OCI-LY3 (cell line): ENCODE data around the gene NDUFA3.
A peak's percentile ranks its signal among the peaks of the same experiment; 100 is the strongest.

ENCODE experiments used
- H2AFZ ChIP-seq: fragments of 200-600, 300-600 bp; shearing (Covaris generic); 2 replicates; pipeline ENCODE4 v1.6.0; 2014; ENCODE audit warnings: antibody characterized with exemption, low read depth, low read length
- H3K27ac ChIP-seq: fragments of 200-600, 300-600 bp; sonication (generic); 2 replicates; pipeline ENCODE4 v1.5.1; 2014; ENCODE audit warnings: mild to moderate bottlenecking, low read length, moderate library complexity, mixed read lengths
- H3K27me3 ChIP-seq: fragments of 200-600, 300-600 bp; sonication (generic); 2 replicates; pipeline ENCODE4 v1.6.1; 2014; ENCODE audit warnings: low read depth, low read length, mixed read lengths
- H3K36me3 ChIP-seq: fragments of 200-600, 300-600 bp; sonication (generic); replicated peaks from 2 replicates; pipeline ENCODE3; 2014; ENCODE audit warnings: low read depth, low read length, mixed read lengths
- H3K4me1 ChIP-seq: fragments of 300-600, 200-600 bp; sonication (generic); 2 replicates; pipeline ENCODE4 v1.6.1; 2014; ENCODE audit warnings: low read length, mixed read lengths
- H3K4me2 ChIP-seq: fragments of 200-600, 300-600 bp; sonication (generic); 2 replicates; pipeline ENCODE4 v1.6.1; 2014; ENCODE audit warnings: low read length, mixed read lengths
- H3K4me3 ChIP-seq: fragments of 300-600, 200-600 bp; sonication (generic); 2 replicates; pipeline ENCODE4 v1.5.1; 2014; ENCODE audit warnings: antibody characterized with exemption, mild to moderate bottlenecking, low read length, moderate library complexity
- H3K79me2 ChIP-seq: fragments of 300-600, 200-600 bp; shearing (Covaris generic); 2 replicates; pipeline ENCODE4 v1.6.1; 2014; ENCODE audit warnings: mild to moderate bottlenecking, low read length, mixed read lengths
- H3K9ac ChIP-seq: fragments of 300-600, 200-600 bp; shearing (Covaris generic); 2 replicates; pipeline ENCODE4 v1.6.0; 2014; ENCODE audit warnings: mild to moderate bottlenecking, low read length, moderate library complexity
- H3K9me3 ChIP-seq: fragments of 200-600, 300-600 bp; shearing (Covaris generic); 2 replicates; pipeline ENCODE4 v1.6.1; 2014; ENCODE audit warnings: low read length, mixed read lengths; ENCODE audit not compliant: insufficient read depth
- H4K20me1 ChIP-seq: fragments of 200-600, 300-600 bp; sonication (generic); 2 replicates; pipeline ENCODE4 v1.6.1; 2016; ENCODE audit warnings: low read length, mixed read lengths; ENCODE audit not compliant: insufficient read depth
- EZH2phosphoT487 ChIP-seq: fragments of 200-600 bp; shearing (Covaris generic); IDR thresholded peaks from 2 replicates; pipeline ENCODE4 v1.6.1; 2018; ENCODE audit warnings: antibody characterized with exemption, mixed run types, low read depth
- TF ChIP-seq, protein P1 (sequence below): fragments of 200-600, 300-600 bp; sonication (generic); IDR thresholded peaks from 2 replicates; pipeline ENCODE4 v1.5.1; 2014; ENCODE audit warnings: antibody characterized with exemption, low read length, low read depth

Gene NDUFA3

DNA sequence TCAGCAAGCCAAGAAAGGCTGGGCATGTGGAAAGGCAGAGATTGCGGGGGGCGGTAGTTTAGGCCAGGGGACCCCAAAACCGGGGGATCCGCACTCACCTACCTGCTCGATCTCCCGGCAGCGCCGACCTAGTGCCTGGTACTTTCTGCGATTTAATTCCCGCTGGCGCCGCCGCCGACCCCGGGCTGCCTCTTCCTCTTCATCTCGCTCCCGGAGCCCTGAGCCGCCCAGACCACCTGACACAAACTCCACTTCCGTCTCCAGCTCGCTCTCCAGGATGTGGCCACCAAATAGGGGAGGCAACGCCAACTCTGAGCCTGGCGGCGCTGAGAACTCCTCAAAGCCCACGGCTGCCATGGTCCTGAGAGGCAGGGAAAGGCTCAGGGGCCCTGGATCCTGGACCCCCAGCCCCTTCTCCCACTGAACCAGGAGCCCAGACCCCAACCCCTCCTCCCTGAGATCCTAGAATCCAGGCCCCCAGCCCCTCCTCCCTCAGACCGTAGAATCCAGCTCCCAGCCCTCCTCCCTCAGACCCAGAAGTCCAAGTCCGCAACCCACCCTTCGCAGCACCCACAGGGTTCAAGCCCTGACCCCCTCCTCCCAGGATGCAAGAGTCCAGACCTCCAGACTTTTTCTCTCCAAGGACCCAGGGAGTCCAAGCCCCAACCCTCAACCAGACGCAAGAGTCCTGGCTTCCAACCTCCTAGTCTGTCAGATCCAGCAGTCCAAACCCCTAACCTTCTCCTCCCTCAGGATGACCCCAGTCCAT is 11.9 kb downstream of the NDUFA3 start:
- H3K27me3 ChIP-seq: no peaks in the 10 kb centered on the region
- H3K4me3 ChIP-seq: peak overlapping the region; percentile 78
- H3K4me2 ChIP-seq: peak overlapping the region; percentile 88
- no peak for TF ChIP-seq EZH2phosphoT487
- TF ChIP-seq, protein P1, sequence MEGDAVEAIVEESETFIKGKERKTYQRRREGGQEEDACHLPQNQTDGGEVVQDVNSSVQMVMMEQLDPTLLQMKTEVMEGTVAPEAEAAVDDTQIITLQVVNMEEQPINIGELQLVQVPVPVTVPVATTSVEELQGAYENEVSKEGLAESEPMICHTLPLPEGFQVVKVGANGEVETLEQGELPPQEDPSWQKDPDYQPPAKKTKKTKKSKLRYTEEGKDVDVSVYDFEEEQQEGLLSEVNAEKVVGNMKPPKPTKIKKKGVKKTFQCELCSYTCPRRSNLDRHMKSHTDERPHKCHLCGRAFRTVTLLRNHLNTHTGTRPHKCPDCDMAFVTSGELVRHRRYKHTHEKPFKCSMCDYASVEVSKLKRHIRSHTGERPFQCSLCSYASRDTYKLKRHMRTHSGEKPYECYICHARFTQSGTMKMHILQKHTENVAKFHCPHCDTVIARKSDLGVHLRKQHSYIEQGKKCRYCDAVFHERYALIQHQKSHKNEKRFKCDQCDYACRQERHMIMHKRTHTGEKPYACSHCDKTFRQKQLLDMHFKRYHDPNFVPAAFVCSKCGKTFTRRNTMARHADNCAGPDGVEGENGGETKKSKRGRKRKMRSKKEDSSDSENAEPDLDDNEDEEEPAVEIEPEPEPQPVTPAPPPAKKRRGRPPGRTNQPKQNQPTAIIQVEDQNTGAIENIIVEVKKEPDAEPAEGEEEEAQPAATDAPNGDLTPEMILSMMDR: no peak
- H4K20me1 ChIP-seq: no peaks in the 10 kb centered on the region
- H3K79me2 ChIP-seq: peaks cover 43% of the 10 kb centered on the region
- peak overlapping the region; percentile 75 for H3K27ac ChIP-seq
- H2AFZ ChIP-seq: peak overlapping the region; percentile 95; the same call in 1 of the 2 replicates
- no peaks in the 10 kb centered on the region for H3K9me3 ChIP-seq
- peak overlapping the region; percentile 87 for H3K9ac ChIP-seq
- H3K36me3 ChIP-seq: peaks cover 24% of the 10 kb centered on the region
- peaks cover 8% of the 10 kb centered on the region for H3K4me1 ChIP-seq

DNA sequence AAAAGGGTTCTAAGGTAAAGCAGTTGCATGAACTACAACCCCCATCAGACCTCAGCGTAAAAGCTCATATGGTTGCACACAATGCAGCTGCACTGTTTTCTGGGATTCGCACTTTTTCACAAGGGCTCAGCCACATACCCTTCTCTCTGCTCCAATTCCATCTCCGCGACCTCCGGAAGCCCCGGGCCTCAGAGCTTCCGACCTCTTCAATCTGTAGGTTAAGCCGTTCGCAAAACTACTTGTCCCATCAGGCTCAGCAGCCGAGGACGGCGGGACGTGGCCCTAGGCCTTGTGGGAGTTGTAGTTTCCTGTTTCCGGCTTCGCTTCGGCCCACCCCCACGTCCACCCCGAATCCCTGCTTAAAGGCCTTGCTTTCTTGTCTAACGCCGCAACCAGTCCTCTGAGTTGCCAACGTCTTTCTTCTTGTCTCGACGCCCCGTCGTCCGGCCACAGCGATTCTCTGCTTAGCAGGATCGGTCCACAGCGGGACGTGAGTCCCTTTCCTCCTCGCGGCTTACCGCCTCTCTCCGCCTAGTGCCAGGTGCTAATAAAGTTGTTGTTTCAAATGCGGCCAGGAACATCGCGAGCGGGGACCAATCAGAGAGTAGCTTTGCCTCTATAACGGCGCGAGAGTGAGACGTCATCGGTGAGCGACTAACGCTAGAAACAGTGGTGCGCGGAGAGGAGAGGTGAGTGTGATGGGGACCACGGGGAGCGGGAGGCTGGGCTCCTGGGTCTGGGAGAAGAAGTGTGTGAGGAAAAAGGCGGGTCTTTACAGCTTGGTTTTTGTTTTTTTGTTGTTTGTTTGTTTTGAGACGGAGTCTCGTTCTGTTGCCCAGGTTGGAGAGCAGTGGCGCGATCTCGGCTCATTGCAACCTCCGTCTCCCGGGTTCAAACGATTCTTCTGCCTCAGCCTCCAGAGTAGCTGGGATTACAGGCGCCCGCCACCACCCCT is 12.7 kb downstream of the NDUFA3 start, which contains the start of the genes PRPF31 and TFPT:
Gene PRPF31, plus strand, starts transcription at position 646 of the 955 bp plus-strand sequence. CDS start 2,525 bp downstream, outside the sequence.
Gene TFPT, minus strand, starts transcription at position 549 of the 955 bp plus-strand sequence. Its CDS starts 388 bp downstream, at position 161.
- H3K27me3 ChIP-seq: no peaks in the 10 kb centered on the region
- H3K9ac ChIP-seq: peak within 1 kb of the TSS; percentile 87
- H3K4me3 ChIP-seq: peak within 1 kb of the TSS; percentile 78
- no peak for TF ChIP-seq EZH2phosphoT487
- TF ChIP-seq, protein P1: no peak
- H3K4me2 ChIP-seq: peak within 1 kb of the TSS; percentile 88
- no peaks in the 10 kb centered on the region for H4K20me1 ChIP-seq
- H3K27ac ChIP-seq: peak within 1 kb of the TSS; percentile 75
- no peaks in the 10 kb centered on the region for H3K9me3 ChIP-seq
- peaks cover 22% of the 10 kb centered on the region for H3K36me3 ChIP-seq
- H2AFZ ChIP-seq: peak within 1 kb of the TSS; percentile 95
- H3K4me1 ChIP-seq: peaks cover 8% of the 10 kb centered on the region
- peaks cover 43% of the 10 kb centered on the region for H3K79me2 ChIP-seq

DNA sequence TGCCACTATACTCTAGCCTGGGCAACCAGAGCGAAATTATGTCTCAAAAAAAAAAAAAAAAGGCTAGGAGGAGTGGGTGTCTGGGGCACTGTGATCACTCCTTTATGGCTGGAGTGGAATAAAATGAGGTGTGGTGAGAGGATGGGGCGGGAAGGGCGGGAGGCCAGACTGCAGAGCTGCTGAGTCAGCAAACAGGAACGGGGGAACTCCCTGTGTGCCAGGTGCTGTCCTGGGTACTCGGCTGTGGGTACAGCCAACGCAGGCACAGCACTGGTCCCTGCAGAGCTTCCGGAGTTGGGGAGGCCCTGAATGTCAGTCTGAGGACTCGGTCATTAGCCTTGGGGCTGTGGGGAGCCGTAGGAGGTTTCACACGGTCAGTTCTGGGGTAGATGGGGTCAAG is 18.6 kb downstream of the NDUFA3 start:
- TF ChIP-seq EZH2phosphoT487: no peak
- TF ChIP-seq, protein P1: no peak
- no peaks in the 10 kb centered on the region for H3K27me3 ChIP-seq
- H3K36me3 ChIP-seq: peaks cover 45% of the 10 kb centered on the region

More for the DNA sequence above, 18.6 kb downstream of the NDUFA3 start:
- Histone ChIP-seq H3K27ac (no peak overlapping the region), H2AFZ (no peak overlapping the region), H3K4me3 (no peak overlapping the region), H4K20me1 (no peaks in the 10 kb centered on the region), H3K79me2 (peaks cover 18% of the 10 kb centered on the region), H3K9ac (no peak overlapping the region), H3K4me2 (no peak overlapping the region), H3K4me1 (peaks cover 7% of the 10 kb centered on the region), H3K9me3 (no peaks in the 10 kb centered on the region)
